ENCODE results near the gene TADA3. TPM values are rescaled to one million over a fixed set of nuclear protein-coding genes. Genes with fewer than 3 reads are reported as not detected.
A peak's percentile ranks its signal among the peaks of the same experiment; 100 is the strongest.
"Not testable (repeated sequence)": the region's sequence is repeated elsewhere in the genome, so short reads cannot be mapped to it uniquely, and the experiment has no call there.

TADA3 gene
- polyA plus RNA-seq, 4 donors: 50.5 to 79.8 (median 60.8) TPM

DNA sequence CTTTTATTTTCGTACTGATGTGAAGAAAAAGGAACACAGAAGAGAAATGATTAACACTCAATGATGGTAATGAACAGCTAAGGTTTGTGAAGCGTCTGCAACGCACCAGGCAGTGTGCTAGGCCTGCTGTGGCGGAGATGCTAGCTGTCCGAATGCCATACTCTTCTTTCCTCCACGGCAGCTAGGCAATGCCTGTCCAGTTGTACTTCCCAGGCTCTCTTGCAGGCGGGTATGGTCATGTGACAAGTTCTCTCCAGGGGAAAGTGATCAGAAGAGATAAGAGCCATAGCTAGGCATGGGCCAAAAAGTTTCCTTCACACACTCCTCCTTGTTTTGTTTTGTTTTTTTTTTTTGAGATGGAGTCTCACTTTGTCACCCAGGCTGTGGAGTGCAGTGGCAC is 6.7 kb downstream of the TADA3 start:
- DNase-seq (ENCODE audit: low read depth in 4 of 4, low spot score in 3 of 4): no peak

GRCh38 chr3:9784965-9785364 is 7.3 kb downstream of the TADA3 start:
- DNase-seq (ENCODE audit: low read depth in 4 of 4, low spot score in 3 of 4): no peak

DNA sequence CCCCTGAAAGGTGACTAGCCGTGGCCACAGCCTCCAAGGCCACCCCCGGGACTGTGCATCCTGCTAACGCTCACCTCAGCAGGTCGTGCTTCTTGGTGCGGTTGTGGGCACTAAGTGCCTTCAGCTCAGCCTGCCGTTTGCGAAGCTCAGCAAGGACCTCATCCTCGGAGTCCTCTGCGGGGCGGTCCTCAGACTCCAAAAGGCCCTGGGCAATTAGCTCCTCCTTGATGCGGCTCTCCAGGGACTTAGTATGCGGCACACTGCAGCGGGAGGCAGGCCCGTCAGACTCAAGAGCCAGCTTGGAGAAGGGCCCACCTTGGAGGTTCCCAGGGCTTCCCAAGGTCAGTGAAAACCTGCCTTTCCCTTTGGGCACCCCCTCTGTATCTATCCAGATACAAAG is 8.3 kb downstream of the TADA3 start:
- no peak for DNase-seq (ENCODE audit: low read depth in 4 of 4, low spot score in 3 of 4)

DNA sequence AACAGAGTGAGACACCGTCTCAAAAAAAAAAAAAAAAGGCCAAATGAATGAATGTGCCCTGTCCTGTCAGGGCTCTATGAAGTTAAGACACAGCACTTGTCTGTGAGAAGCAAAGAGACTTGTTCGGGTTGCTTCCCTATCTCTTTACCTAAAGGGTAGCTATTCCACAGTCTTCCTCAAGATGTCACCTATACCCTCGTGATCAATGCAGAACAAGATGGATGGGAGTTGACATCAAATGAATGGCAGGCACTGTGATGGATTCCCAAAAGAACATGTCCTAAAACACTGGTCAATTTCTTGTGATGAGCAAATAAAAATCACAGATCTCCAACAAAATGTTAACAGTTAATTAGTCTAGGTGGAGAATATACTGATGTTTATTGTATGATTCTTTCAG is 9.5 kb downstream of the TADA3 start:
- no peak for DNase-seq (ENCODE audit: low read depth in 4 of 4, low spot score in 3 of 4)

GRCh38 chr3:9781978-9782603 is 10.2 kb downstream of the TADA3 start:
- DNase-seq (ENCODE audit: low read depth in 4 of 4, low spot score in 3 of 4): no peak

GRCh38 chr3:9781551-9781950 is 10.7 kb downstream of the TADA3 start:
- no peak for DNase-seq (ENCODE audit: low read depth in 4 of 4, low spot score in 3 of 4)

GRCh38 chr3:9780910-9781309 is 11.4 kb downstream of the TADA3 start:
- no peak for DNase-seq (ENCODE audit: low read depth in 4 of 4, low spot score in 3 of 4)

DNA sequence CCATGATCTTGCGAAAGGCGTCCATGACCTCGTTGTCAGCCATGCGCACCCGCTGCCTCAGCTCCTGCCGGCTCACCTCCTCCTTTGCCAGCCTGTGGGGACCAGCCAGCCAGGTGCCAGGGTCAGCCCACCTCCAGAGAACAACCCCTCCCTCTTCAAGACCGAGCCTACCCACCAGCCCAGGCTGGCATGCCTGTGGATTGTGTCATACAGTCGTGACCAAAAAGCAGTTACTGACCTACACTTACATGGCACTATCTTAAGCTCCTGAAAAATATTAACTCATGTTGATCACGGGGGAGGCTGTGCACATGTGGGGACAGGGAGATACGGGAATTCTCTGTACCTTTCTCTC is 11.8 kb downstream of the TADA3 start:
- DNase-seq (ENCODE audit: low read depth in 4 of 4, low spot score in 3 of 4): no peak

DNA sequence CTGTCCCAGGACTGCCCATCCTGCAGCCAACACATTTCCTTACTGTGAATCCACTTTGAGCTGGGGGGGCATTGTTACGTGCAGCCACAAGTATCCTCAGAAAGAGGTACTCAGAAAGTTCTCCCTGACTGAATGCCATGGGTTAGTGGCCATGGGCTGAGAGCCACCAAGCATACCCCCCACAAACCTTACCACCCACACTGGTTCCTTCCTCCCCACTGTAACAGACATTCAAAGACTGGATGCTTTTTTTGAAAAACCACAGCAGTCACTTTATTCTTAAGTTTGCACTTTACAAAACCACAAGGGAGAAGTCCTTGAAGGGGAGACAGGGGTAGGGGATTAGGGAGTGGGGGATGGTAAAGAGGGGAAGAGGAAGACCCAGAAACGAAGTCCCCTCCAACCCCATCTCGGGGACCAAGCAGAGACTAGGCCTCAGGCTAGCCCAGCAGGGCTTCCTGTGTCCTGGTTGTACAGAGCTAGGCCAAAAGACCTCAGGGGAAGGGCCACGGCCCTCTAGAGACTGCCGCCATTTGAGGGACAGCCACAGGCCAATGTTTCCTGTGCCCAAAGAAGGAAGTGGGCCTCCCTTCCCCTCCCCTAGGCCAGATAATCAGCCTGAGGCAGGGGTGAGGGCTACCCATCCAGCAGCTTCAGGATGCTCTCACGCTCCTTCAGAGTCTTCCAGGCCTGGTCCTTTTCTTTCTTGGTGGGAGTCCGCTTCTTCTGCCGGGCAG is 12.4 kb downstream of the TADA3 start:
- DNase-seq (ENCODE audit: low read depth in 4 of 4, low spot score in 3 of 4): no peak

- no peak for DNase-seq (ENCODE audit: low read depth in 4 of 4, low spot score in 3 of 4)
Observed at GRCh38 chr3:9779075-9779593, 13.1 kb downstream of the TADA3 start.

DNA sequence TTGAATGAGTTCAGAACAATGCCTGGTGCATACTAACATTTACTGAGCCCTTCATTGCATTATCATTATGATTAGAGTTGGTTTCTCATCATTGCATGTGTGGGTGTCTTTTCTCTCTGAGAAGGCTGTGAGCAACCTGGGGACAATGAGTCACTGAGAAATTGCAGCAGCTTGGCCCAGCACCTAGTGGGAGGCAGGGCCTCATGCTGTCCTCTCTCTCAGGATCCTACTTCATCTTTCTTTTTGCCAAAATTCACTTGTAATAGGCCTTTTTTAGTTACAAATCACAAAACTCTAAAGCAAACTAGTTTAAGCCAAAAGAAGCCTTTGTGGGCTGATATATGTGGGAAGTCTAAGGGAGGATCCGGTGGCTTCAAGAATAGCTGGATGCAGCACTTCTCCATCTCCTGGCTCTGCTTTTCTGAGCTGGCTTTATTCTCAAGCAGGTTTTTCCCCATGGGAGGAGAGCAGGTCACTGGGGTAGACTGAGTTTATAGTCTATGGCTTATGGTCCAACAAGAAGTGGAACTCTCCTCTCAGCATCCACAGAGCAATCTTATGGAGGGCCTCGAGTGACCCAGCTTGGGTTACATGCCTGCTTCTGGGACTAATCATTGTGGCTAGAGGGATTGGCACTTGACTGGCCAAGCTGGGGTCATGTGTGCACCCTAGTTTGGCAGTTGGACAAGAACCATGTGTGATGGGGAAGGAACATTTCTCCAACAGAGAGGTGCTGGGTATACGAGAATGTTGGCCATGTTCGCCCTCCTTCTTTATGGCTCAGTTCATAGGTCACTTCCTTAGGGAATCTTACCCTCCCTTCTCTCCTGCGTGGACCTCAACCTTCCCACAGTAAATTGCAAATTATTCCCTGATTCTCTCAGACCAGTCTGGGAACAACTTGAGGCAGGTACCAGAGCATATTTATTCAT is 13.9 kb downstream of the TADA3 start:
- no peak for DNase-seq (ENCODE audit: low read depth in 4 of 4, low spot score in 3 of 4)

DNA sequence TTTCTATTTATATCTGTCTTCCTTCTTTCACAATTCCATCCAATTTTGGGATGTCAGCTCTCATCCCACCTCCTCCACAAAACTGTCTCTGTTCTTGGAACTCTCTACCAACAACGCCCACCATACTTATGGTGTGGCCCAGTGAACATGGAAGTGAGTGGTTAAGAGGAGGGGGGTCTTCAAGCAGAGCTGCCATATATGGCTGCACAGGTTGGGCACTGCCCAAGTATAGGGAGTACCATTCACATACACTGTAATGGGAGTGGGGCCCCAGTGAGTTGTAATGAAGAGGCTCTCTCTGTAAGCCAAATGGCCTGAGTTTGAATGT is 14.6 kb downstream of the TADA3 start:
- no peak for DNase-seq (ENCODE audit: low read depth in 4 of 4, low spot score in 3 of 4)

DNA sequence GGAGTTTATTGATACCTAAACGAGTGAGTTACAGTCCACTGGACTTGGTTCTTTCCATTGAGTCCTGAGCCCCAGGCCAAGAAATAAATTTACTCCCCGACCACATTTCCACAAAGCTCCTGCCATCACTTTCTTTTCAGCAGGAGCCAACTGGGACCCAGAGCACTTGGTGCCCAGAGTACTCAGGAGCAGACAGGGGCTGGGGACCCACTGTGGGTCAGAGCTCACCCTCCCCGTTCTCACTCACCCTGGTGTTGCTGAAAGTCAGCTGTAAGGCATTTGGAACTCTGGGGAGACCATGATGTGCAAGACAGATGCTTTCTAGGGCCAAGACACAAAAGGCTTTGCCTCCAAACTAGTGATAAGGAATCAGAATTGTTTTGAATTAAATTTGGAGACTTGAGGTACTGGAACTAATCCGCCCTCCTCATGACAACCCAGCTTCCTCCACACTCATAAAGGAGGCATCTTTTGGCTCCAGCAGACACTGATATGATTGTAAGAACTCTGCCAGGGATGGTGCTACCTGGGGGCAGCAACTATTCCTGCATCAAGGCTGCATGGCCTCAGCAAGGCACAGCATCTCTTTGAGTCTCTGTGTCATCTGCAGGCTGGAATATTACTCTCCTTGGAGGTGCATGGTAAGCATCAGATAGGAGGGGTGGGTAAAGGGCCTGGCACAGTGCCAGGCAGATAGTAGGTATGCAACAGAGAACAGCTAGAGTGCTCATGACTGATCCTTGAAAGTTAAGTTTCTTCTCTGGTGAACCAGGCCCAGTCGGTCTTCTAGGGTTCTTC is 15.2 kb downstream of the TADA3 start:
- no peak for DNase-seq (ENCODE audit: low read depth in 4 of 4, low spot score in 3 of 4)

GRCh38 chr3:9771007-9771406 is 21.3 kb downstream of the TADA3 start:
- DNase-seq (ENCODE audit: low read depth in 4 of 4, low spot score in 3 of 4): not testable (repeated sequence)

GRCh38 chr3:9770276-9770812 is 21.9 kb downstream of the TADA3 start:
- peak in 1 of 4 donors; percentile 47 for DNase-seq (ENCODE audit: low read depth in 4 of 4, low spot score in 3 of 4)

- peak in 2 of 4 donors; percentile 50 to 57 for DNase-seq (ENCODE audit: low read depth in 4 of 4, low spot score in 3 of 4)
Observed at GRCh38 chr3:9769426-9770275, 22.6 kb downstream of the TADA3 start, which contains the start of gene CAMK1. Gene CAMK1 (minus strand): TSS chr3:9769947. CDS start chr3:9767749, 2,198 bp downstream.

DNA sequence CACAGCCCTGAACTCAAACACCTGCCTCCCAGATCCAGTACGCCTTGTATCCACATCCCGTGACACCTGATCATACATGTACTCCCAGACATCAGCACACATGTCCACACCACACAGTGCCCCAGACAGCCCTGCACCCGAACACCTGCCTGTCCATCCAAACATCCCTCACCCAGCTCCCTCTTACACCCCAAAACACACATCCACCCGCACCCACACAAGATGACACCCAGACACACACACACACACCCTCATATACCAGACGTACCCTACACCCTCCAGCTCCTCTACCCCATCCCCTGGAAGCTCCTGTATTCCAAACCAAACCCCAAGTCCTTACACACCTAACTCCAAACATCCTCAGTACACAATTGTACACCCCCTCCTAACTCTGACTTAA is 23.3 kb downstream of the TADA3 start:
- no peak for DNase-seq (ENCODE audit: low read depth in 4 of 4, low spot score in 3 of 4)

DNA sequence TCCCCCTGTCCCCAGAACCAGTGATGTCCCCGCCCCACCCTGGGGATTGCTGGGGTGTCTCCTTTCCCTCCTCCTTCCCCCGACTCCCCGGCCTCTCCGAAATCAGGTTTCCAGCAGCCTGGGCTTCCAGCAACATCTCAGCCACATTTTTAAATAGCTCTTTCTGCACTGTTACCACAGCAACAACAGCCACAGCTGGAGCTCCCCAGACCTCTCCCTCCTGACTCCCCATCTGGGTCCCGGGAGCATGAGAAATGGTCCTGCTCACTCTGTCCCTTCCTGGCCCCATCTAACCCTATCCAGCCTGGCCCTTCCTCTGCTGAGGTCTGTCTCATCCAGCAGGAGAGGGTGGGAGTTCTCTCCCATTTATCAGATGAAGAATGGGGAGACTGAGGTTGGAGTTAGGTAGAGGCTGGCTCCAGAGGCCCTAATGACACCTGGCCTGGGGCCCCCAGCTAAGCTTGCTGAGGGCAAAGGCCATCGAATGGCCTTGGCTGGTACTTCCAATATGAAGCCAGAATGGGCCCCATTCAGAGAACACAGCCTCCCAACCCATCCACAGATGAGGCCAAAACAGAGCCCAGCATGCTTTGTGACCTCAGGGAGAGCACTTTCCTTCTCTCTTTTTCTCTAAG is 24.0 kb downstream of the TADA3 start:
- no peak for DNase-seq (ENCODE audit: low read depth in 4 of 4, low spot score in 3 of 4)

- DNase-seq (ENCODE audit: low read depth in 4 of 4, low spot score in 3 of 4): no peak
Observed at GRCh38 chr3:9767418-9767817, 24.9 kb downstream of the TADA3 start.

Measured in left renal pelvis (tissue), 4 donors.